ENCODE measurements around the gene ATXN2.
A peak's percentile ranks its signal among the peaks of the same experiment; 100 is the strongest.

DNA sequence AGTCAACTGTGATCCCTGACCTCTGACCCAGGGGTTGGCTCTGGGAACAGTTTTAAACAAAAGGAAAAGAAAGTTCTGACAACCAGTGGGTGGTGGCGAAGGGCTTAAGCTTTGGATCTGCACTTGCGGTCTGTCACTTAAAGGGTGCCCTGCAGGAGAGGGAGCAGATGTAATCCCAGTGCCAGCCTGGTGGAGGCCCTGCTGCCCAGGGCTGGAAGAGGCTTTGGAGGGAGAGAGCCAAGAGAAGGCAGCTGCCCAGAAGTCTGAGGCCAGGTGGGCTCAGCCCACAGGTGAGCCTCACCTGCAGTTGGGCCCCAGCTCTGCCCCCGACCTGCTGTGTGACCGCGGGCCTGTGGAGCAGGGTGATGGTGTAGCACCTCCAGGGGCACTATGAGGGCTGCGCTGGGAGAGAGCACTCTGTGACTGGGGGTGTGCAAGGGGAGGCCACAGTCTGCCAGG, 174.3 kb downstream of the ATXN2 start:
- TF ChIP-seq, protein P1, sequence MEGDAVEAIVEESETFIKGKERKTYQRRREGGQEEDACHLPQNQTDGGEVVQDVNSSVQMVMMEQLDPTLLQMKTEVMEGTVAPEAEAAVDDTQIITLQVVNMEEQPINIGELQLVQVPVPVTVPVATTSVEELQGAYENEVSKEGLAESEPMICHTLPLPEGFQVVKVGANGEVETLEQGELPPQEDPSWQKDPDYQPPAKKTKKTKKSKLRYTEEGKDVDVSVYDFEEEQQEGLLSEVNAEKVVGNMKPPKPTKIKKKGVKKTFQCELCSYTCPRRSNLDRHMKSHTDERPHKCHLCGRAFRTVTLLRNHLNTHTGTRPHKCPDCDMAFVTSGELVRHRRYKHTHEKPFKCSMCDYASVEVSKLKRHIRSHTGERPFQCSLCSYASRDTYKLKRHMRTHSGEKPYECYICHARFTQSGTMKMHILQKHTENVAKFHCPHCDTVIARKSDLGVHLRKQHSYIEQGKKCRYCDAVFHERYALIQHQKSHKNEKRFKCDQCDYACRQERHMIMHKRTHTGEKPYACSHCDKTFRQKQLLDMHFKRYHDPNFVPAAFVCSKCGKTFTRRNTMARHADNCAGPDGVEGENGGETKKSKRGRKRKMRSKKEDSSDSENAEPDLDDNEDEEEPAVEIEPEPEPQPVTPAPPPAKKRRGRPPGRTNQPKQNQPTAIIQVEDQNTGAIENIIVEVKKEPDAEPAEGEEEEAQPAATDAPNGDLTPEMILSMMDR (IDR thresholded peaks at IDR 0.05), result 0 out of 2 replicates have a peak, but pooled peaks have one; percentile 11
- TF ChIP-seq SMAD3 (CRISPR knock-in tag; IDR thresholded peaks at IDR 0.05; ENCODE audit: borderline replicate concordance), result no peak
- TF ChIP-seq, protein P2, sequence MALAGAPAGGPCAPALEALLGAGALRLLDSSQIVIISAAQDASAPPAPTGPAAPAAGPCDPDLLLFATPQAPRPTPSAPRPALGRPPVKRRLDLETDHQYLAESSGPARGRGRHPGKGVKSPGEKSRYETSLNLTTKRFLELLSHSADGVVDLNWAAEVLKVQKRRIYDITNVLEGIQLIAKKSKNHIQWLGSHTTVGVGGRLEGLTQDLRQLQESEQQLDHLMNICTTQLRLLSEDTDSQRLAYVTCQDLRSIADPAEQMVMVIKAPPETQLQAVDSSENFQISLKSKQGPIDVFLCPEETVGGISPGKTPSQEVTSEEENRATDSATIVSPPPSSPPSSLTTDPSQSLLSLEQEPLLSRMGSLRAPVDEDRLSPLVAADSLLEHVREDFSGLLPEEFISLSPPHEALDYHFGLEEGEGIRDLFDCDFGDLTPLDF (CRISPR knock-in tag; IDR thresholded peaks at IDR 0.05), result no peak
- TF ChIP-seq, protein P3, sequence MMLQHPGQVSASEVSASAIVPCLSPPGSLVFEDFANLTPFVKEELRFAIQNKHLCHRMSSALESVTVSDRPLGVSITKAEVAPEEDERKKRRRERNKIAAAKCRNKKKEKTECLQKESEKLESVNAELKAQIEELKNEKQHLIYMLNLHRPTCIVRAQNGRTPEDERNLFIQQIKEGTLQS (CRISPR knock-in tag; conservative IDR thresholded peaks at IDR 0.05), result no peak
- no peak for TF ChIP-seq SP1 (CRISPR knock-in tag; conservative IDR thresholded peaks at IDR 0.05)
- TF ChIP-seq ZNF263 (CRISPR knock-in tag; IDR thresholded peaks at IDR 0.05; ENCODE audit: low read depth), result no peak
- TF ChIP-seq, protein P4, sequence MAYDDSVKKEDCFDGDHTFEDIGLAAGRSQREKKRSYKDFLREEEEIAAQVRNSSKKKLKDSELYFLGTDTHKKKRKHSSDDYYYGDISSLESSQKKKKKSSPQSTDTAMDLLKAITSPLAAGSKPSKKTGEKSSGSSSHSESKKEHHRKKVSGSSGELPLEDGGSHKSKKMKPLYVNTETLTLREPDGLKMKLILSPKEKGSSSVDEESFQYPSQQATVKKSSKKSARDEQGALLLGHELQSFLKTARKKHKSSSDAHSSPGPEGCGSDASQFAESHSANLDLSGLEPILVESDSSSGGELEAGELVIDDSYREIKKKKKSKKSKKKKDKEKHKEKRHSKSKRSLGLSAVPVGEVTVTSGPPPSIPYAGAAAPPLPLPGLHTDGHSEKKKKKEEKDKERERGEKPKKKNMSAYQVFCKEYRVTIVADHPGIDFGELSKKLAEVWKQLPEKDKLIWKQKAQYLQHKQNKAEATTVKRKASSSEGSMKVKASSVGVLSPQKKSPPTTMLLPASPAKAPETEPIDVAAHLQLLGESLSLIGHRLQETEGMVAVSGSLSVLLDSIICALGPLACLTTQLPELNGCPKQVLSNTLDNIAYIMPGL (CRISPR knock-in tag; IDR thresholded peaks at IDR 0.05), result no peak
- TF ChIP-seq, protein P5, sequence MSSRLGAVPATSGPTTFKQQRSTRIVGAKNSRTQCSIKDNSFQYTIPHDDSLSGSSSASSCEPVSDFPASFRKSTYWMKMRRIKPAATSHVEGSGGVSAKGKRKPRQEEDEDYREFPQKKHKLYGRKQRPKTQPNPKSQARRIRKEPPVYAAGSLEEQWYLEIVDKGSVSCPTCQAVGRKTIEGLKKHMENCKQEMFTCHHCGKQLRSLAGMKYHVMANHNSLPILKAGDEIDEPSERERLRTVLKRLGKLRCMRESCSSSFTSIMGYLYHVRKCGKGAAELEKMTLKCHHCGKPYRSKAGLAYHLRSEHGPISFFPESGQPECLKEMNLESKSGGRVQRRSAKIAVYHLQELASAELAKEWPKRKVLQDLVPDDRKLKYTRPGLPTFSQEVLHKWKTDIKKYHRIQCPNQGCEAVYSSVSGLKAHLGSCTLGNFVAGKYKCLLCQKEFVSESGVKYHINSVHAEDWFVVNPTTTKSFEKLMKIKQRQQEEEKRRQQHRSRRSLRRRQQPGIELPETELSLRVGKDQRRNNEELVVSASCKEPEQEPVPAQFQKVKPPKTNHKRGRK (CRISPR knock-in tag; IDR thresholded peaks at IDR 0.05; ENCODE audit: borderline replicate concordance), result no peak
- no peak for TF ChIP-seq CBFB (CRISPR knock-in tag; IDR thresholded peaks at IDR 0.05; ENCODE audit: low read depth)
- no peak for TF ChIP-seq ZNF121 (CRISPR knock-in tag; IDR thresholded peaks at IDR 0.05)
- TF ChIP-seq NR2C2 (CRISPR knock-in tag; IDR thresholded peaks at IDR 0.05), result no peak

Measured in WTC11 (cell line).